CD8-positive, alpha-beta memory T cell (primary cell): ENCODE data around the gene PKDCC. TPM values are rescaled to one million over a fixed set of nuclear protein-coding genes. Genes with fewer than 3 reads are reported as not detected.
A peak's percentile ranks its signal among the peaks of the same experiment; 100 is the strongest.
"Not testable (repeated sequence)": the region's sequence is repeated elsewhere in the genome, so short reads cannot be mapped to it uniquely, and the experiment has no call there.

Experiments used
- CTCF ChIA-PET: fragments of 350-600 bp; sonication (Branson Sonifier 250); formaldehyde crosslinking; loops from one replicate; lab custom pipeline; 2021; ENCODE audit warnings: antibody characterized with exemption; lab: Charles Lee
- POLR2A ChIA-PET: fragments of 350-600 bp; sonication (Branson Sonifier 250); formaldehyde crosslinking; loops from one replicate; lab custom pipeline; 2021; ENCODE audit warnings: antibody characterized with exemption; lab: Charles Lee
- DNase-seq, 5 donors: peaks; one replicate each; pipeline versions ENCODE4 v3.0.0 to v3.0.0-alpha.2; 2020 to 2022; ENCODE audit warnings: mixed read lengths in 1 of 5
- H3K27ac ChIP-seq: one replicate; pipeline ENCODE4 v1.7.0; 2013; ENCODE audit warnings: low read depth, mild to moderate bottlenecking, low read length, moderate library complexity
- H3K27me3 ChIP-seq: 2 replicates; pipeline ENCODE4 v1.7.0; 2013; ENCODE audit warnings: low read length, mild to moderate bottlenecking; ENCODE audit not compliant: insufficient read depth, poor library complexity, severe bottlenecking
- H3K36me3 ChIP-seq: 2 replicates; pipeline ENCODE4 v1.7.0; 2013; ENCODE audit warnings: mild to moderate bottlenecking, low read length, moderate library complexity; ENCODE audit not compliant: insufficient read depth
- H3K4me1 ChIP-seq: 2 replicates; pipeline ENCODE4 v1.7.0; 2013; ENCODE audit warnings: mild to moderate bottlenecking, low read length, moderate library complexity; ENCODE audit not compliant: insufficient read depth
- H3K4me3 ChIP-seq: 2 replicates; pipeline ENCODE4 v1.7.0; 2013; ENCODE audit warnings: mild to moderate bottlenecking, low read length
- H3K9me3 ChIP-seq: 2 replicates; pipeline ENCODE4 v1.7.0; 2013; ENCODE audit warnings: mild to moderate bottlenecking, low read length
- H3K27ac Mint-ChIP-seq, 8 donors: one replicate each; pipeline ENCODE4 v1.8.0; 2020 to 2021; ENCODE audit warnings: mixed read lengths in 8 of 8, mild to moderate bottlenecking in 6 of 8, inconsistent platforms in 3 of 8, moderate library complexity in 3 of 8
- H3K27me3 Mint-ChIP-seq, 2 donors: one replicate each; pipeline ENCODE4 v1.8.0; 2020 to 2021; ENCODE audit warnings: mixed read lengths in 2 of 2, mild to moderate bottlenecking in 1 of 2, moderate library complexity in 1 of 2
- H3K36me3 Mint-ChIP-seq, 3 donors: one replicate each; pipeline ENCODE4 v1.8.0; 2020 to 2021; ENCODE audit warnings: mixed read lengths in 3 of 3, inconsistent platforms in 1 of 3, mild to moderate bottlenecking in 1 of 3
- H3K4me1 Mint-ChIP-seq, 3 donors: one replicate each; pipeline ENCODE4 v1.8.0; 2020 to 2021; ENCODE audit warnings: mixed read lengths in 3 of 3, inconsistent platforms in 1 of 3, mild to moderate bottlenecking in 1 of 3
- H3K4me3 Mint-ChIP-seq, 7 donors: one replicate each; pipeline ENCODE4 v1.8.0; 2020 to 2021; ENCODE audit warnings: mixed read lengths in 7 of 7, mild to moderate bottlenecking in 6 of 7, moderate library complexity in 4 of 7, inconsistent platforms in 2 of 7
- H3K9me3 Mint-ChIP-seq, 5 donors: one replicate each; pipeline ENCODE4 v1.8.0; 2020 to 2022; ENCODE audit warnings: mixed read lengths in 5 of 5, mild to moderate bottlenecking in 3 of 5, moderate library complexity in 2 of 5, inconsistent platforms in 1 of 5
- polyA plus RNA-seq: library from polyadenylated mRNA; unstranded; fragments of 300-500 nt; fragmentation: Illumina TruSeq; gene quantifications from one replicate; pipeline ENCODE4 v1.2.3, GENCODE V29; 2021
- total RNA-seq, 2 experiments: library from RNA; stranded (reverse); gene quantifications; one replicate each; pipeline ENCODE4 v1.2.3, GENCODE V29; 2021

PKDCC gene
- total and polyA plus RNA-seq, 3 experiments from 2014 or later, result 0.28 to 0.78 TPM; not detected in 1

DNA sequence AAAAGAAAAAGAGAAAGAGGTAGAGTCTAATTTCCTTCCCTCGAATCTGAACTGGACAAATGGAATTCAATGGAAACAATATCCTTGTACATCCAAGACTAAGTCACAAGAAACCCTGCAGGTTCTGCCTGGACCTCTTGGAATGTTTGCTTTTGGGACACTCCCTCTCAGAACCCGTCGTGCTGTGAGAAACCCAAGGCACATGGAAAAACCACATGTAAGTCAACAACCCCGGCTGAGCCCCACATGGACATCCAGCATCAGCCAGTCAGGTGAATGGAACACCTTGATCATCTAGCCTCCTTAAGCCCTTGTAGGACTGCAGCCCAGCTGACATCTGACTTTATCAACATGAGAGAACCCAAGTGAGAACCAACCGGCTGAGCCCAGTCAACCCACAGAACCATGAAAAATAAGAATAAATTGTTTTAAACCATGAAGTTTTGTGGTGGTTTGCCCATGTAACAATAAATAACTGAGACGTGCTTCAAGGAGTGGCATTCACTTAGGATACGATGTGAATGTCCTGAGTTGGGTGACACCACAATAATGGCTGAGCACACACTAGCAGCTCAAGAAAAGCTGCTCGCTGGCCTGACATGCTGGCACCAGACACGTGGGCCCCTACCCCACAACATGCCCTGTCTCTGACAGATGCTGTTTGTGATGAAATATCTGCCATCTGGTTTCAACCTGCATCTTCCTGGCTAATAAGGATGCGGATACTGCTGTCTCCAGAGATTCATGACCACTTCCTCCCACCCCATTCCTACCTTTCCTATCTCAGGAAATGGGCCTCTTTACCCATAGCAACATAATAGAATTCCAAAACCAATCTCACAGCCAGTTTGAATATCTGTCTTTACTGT, 28.8 kb downstream of the PKDCC start:
- Histone ChIP-seq H3K4me1 (no peaks in the 10 kb centered on the region), H3K9me3 (no peaks in the 10 kb centered on the region), H3K27ac (no peak overlapping the region), H3K27me3 (peaks cover 3% of the 10 kb centered on the region), H3K36me3 (no peaks in the 10 kb centered on the region), H3K4me3 (no peak overlapping the region)
- CTCF ChIA-PET, result no interaction called here
- DNase-seq, result no peak
- H3K4me1 Mint-ChIP-seq, result no peaks in the 10 kb centered on the region
- no peak overlapping the region for H3K27ac Mint-ChIP-seq
- H3K27me3 Mint-ChIP-seq, result peaks cover 14 to 29% of the 10 kb centered on the region in 2 donors
- H3K9me3 Mint-ChIP-seq, result no peaks in the 10 kb centered on the region
- H3K36me3 Mint-ChIP-seq, result peaks cover 0 to 3% (median 0%) of the 10 kb centered on the region in 3 donors
- H3K4me3 Mint-ChIP-seq, result no peak overlapping the region
- POLR2A ChIA-PET, result no interaction called here

DNA sequence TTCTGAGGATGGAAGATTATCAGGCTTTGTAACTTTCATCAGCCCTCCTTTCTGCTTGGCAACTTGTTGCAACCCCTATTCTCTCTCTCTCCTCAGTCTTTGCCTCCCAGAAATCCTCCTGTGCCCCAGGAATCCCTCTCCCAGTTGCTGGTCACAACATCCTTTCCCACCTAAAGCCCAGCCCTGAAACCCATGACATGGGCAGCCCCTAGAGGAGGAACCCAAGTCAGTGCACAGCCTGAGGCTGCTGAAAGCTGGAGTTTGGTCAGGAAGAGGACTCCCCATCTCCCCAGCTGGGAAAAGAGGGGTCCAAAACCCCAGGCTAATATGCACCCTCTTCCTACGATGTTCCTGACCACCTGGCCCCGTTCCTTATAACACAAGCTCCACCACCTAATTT, 29.5 kb downstream of the PKDCC start:
- H3K9me3 ChIP-seq, result no peaks in the 10 kb centered on the region
- POLR2A ChIA-PET, result no interaction called here
- Mint-ChIP-seq H3K27me3 (peaks cover 14 to 21% of the 10 kb centered on the region in 2 donors), H3K27ac (no peak overlapping the region), H3K4me1 (no peaks in the 10 kb centered on the region), H3K9me3 (no peaks in the 10 kb centered on the region), H3K4me3 (no peak overlapping the region), H3K36me3 (peaks cover 0 to 3% (median 0%) of the 10 kb centered on the region in 3 donors)
- H3K4me1 ChIP-seq, result no peaks in the 10 kb centered on the region
- CTCF ChIA-PET, result interaction anchor here (1.5 to 1.7 kb wide), 2 partner anchors 9 to 208 kb away, joined by 6 to 8 read pairs; no protein-coding TSS in a partner anchor
- H3K4me3 ChIP-seq, result no peak overlapping the region
- no peak overlapping the region for H3K27ac ChIP-seq
- H3K36me3 ChIP-seq, result no peaks in the 10 kb centered on the region
- no peak for DNase-seq
- no peaks in the 10 kb centered on the region for H3K27me3 ChIP-seq

DNA sequence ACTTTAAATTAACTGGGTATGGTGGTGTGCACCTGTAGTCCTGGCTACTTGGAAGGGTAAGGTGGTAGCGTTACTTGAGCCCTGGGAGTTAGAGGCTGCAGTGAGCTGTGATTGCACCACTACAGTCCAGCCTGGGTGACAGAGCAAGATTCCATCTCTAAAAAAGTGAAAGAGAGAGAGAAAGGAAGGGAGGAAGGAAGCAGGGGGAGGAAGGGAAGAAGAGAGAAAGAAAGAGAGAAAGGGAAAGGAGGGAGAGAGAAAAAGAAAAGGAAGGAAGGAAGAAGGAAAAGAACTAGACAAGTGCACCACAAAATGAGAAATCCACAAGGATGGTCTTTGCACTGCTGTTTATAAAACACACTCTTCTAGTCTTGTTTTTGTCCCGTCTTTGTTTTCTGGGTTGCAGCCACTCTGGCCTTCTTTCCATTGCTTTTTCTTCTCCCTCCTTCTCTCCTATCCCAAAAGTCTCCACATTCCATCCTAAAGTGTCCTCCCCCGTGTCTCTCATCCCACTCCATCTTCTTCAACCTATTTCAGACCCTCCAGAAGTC, 32.0 kb downstream of the PKDCC start:
- Mint-ChIP-seq H3K27me3 (peaks cover 7 to 14% of the 10 kb centered on the region in 2 donors), H3K9me3 (no peaks in the 10 kb centered on the region), H3K27ac (no peak overlapping the region), H3K4me1 (peaks cover 4 to 7% (median 7%) of the 10 kb centered on the region in 3 donors), H3K4me3 (no peak overlapping the region), H3K36me3 (no peaks in the 10 kb centered on the region)
- no peak overlapping the region for H3K27ac ChIP-seq
- H3K9me3 ChIP-seq, result no peaks in the 10 kb centered on the region
- H3K27me3 ChIP-seq, result no peaks in the 10 kb centered on the region
- CTCF ChIA-PET, result no interaction called here
- H3K4me3 ChIP-seq, result no peak overlapping the region
- H3K36me3 ChIP-seq, result no peaks in the 10 kb centered on the region
- H3K4me1 ChIP-seq, result no peaks in the 10 kb centered on the region
- DNase-seq, result no peak
- POLR2A ChIA-PET, result no interaction called here

DNA sequence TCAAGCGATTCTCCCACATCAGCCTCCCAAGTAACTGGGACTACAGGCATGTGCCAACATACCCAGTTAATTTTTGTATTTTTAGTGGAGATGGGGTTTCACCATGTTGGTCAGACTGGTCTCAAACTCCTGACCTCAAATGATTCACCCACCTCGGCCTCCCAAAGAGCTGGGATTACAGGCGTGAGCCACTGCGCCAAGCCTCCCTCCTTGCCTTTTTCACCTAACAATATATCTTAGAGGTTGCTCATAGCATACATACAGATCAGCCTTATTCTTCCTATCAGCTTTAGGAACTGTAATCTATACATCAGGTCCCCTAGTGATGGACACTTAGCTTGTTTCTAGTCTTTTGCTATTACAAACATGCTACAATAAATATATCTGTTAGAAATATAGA, 33.3 kb downstream of the PKDCC start:
- H3K9me3 Mint-ChIP-seq, DNase-seq, H3K4me3 ChIP-seq, H3K9me3 ChIP-seq, POLR2A ChIA-PET, H3K4me1 ChIP-seq, H3K27me3 ChIP-seq, H3K4me3 Mint-ChIP-seq, H3K36me3 Mint-ChIP-seq, H3K27ac Mint-ChIP-seq, H3K27ac ChIP-seq, H3K36me3 ChIP-seq: not testable (repeated sequence)
- Mint-ChIP-seq H3K27me3 (peaks cover 10 to 14% of the 10 kb centered on the region in 2 donors), H3K4me1 (peaks cover 9 to 13% (median 13%) of the 10 kb centered on the region in 3 donors)
- CTCF ChIA-PET, result interaction anchor here (1.1 to 10.3 kb wide), 2 partner anchors 211 to 227 kb away, joined by 4 to 185 read pairs; no protein-coding TSS in a partner anchor

DNA sequence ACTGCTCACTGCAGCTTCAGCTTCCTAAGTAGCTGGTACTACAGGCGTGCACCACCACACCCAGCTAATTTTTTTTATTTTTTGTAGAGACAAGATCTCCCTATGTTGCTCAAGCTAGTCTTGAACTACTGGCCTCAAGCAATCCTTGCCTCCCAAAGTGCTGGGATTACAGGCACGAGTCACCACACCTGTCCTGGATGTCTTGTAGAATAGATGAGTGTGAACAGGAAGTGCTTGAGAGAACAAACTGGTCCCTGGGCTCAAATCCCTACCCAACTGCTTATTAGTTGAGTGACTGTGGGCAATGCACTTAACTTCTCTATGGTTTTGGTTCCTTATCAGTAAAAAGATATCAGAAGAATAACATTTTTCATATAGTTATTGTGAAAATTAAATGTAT, 34.2 kb downstream of the PKDCC start:
- H3K27ac Mint-ChIP-seq, result peak overlapping the region in 1 of 8 donors; percentile 39
- no peak overlapping the region for H3K27ac ChIP-seq
- H3K36me3 ChIP-seq, result no peaks in the 10 kb centered on the region
- no peaks in the 10 kb centered on the region for H3K27me3 ChIP-seq
- POLR2A ChIA-PET, result no interaction called here
- no peak for DNase-seq
- no peaks in the 10 kb centered on the region for H3K9me3 ChIP-seq
- H3K4me1 ChIP-seq, result no peaks in the 10 kb centered on the region
- H3K4me3 Mint-ChIP-seq, result no peak overlapping the region
- no peaks in the 10 kb centered on the region for H3K36me3 Mint-ChIP-seq
- no peak overlapping the region for H3K4me3 ChIP-seq
- CTCF ChIA-PET, result interaction anchor here (1.1 to 10.3 kb wide), 2 partner anchors 26 to 212 kb away, joined by 3 to 185 read pairs; no protein-coding TSS in a partner anchor
- H3K27me3 Mint-ChIP-seq, result peaks cover 15 to 18% of the 10 kb centered on the region in 2 donors
- H3K9me3 Mint-ChIP-seq, result peaks cover 0 to 2% (median 0%) of the 10 kb centered on the region in 5 donors
- peaks cover 15 to 19% (median 18%) of the 10 kb centered on the region in 3 donors for H3K4me1 Mint-ChIP-seq

DNA sequence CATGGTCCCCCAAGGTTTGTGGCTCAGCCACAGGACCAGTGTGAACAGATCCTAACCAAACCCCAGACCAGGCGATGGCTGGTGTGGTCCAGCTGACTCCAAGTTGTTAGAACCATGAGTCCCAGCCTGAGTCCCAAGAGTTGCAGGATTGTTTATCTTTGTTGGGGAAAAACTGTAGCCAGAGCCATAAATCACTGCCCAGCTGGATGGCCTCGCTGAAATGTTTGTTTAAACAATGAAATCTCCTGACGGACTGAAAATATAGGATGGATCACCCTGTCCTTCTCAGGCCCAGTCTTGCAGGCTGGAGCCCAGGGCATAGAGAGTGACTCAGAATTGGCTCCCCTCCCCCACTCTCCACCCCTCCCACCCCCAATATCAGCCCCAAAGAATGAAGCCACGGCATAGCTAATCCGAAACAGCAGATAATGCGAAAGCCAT, 36.4 kb downstream of the PKDCC start:
- H3K4me3 ChIP-seq, result no peak overlapping the region
- peak overlapping the region in 1 of 8 donors; percentile 18 for H3K27ac Mint-ChIP-seq
- H3K4me1 ChIP-seq, result no peaks in the 10 kb centered on the region
- DNase-seq, result no peak
- CTCF ChIA-PET, result interaction anchor here (0.7 to 10.3 kb wide), 4 partner anchors 12 to 237 kb away, joined by 3 to 185 read pairs (median 7); no protein-coding TSS in a partner anchor
- peaks cover 0 to 2% (median 0%) of the 10 kb centered on the region in 5 donors for H3K9me3 Mint-ChIP-seq
- peaks cover 8 to 16% of the 10 kb centered on the region in 2 donors for H3K27me3 Mint-ChIP-seq
- no peaks in the 10 kb centered on the region for H3K36me3 Mint-ChIP-seq
- no peak overlapping the region for H3K4me3 Mint-ChIP-seq
- H3K27me3 ChIP-seq, result no peaks in the 10 kb centered on the region
- no peaks in the 10 kb centered on the region for H3K9me3 ChIP-seq
- H3K36me3 ChIP-seq, result no peaks in the 10 kb centered on the region
- peaks cover 15 to 19% (median 18%) of the 10 kb centered on the region in 3 donors for H3K4me1 Mint-ChIP-seq
- H3K27ac ChIP-seq, result no peak overlapping the region
- POLR2A ChIA-PET, result no interaction called here

DNA sequence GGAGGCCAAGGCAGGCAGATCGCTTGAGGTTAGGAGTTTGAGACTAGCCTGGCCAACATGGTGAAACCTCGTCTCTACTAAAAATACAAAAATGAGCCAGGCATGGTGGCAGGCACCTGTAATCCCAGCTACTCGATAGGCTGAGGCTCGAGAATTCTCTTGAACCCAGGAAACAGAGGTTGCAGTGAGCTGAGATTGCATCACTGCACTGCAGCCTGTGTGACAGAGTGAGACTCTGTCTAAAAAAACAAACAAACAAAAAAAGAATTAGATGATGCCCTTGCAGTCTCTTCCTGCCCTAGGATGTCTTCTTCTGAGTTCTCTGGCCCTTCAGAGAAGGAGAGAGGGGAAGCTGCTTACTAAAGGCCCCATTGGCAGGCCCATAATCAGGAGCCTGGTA, 37.2 kb downstream of the PKDCC start:
- H3K36me3 ChIP-seq, H3K27me3 ChIP-seq, H3K4me3 Mint-ChIP-seq, H3K9me3 Mint-ChIP-seq, H3K36me3 Mint-ChIP-seq, DNase-seq, H3K27ac ChIP-seq, H3K9me3 ChIP-seq, H3K4me3 ChIP-seq, POLR2A ChIA-PET, H3K4me1 ChIP-seq: not testable (repeated sequence)
- CTCF ChIA-PET, result interaction anchor here (1.5 to 10.3 kb wide), 3 partner anchors 171 to 215 kb away, joined by 3 to 185 read pairs (median 11); no protein-coding TSS in a partner anchor
- peaks cover 6 to 12% of the 10 kb centered on the region in 2 donors for H3K27me3 Mint-ChIP-seq
- H3K27ac Mint-ChIP-seq, result peak overlapping the region in 1 of 8 donors; percentile 26
- peaks cover 15 to 19% (median 18%) of the 10 kb centered on the region in 3 donors for H3K4me1 Mint-ChIP-seq
